ENCODE measurements around the gene RALGDS.

- TF ChIP-seq CTCF (IDR thresholded peaks at IDR 0.05; ENCODE audit: low read depth, low read length) = no peak
- no peak for TF ChIP-seq EZH2phosphoT487 (IDR thresholded peaks at IDR 0.05; ENCODE audit: low read depth)
These were observed 32.4 kb upstream of the RALGDS start for GRCh38 chr9:133153227-133154096.
